OCI-LY7 (cell line): ENCODE data around the gene CFAP298. TPM values are rescaled to one million over a fixed set of nuclear protein-coding genes. Genes with fewer than 3 reads are reported as not detected.
"Not testable (repeated sequence)": the region's sequence is repeated elsewhere in the genome, so short reads cannot be mapped to it uniquely, and the experiment has no call there.

ENCODE experiments used
- BruUV-seq: library from RNA; stranded (reverse); fragments of 400-500 nt; replicated peaks from 2 replicates; lab custom pipeline; 2021; lab: Mats Ljungman, UMichigan
- CTCF ChIA-PET: fragments of 300-600 bp; sonication (Branson Sonifier 250); formaldehyde crosslinking; loops from one replicate; lab custom pipeline; 2022; ENCODE audit warnings: antibody characterized with exemption; ENCODE audit not compliant: unreplicated experiment; lab: Charles Lee
- POLR2A ChIA-PET: fragments of 300-600 bp; sonication (Branson Sonifier 250); formaldehyde crosslinking; loops from one replicate; lab custom pipeline; 2022; ENCODE audit warnings: antibody characterized with exemption; lab: Charles Lee
- DNase-seq: peaks from one replicate; pipeline ENCODE4 v3.0.0-alpha.2; 2015; ENCODE audit warnings: low spot score
- H2AFZ ChIP-seq: fragments of 200-600 bp; sonication (generic), shearing (Covaris generic); 2 replicates; pipeline ENCODE4 v1.6.1; 2014; ENCODE audit warnings: mild to moderate bottlenecking, antibody characterized with exemption, low read length, moderate library complexity
- H3K27ac ChIP-seq: fragments of 200-600 bp; sonication (generic); 2 replicates; pipeline ENCODE4 v1.5.1; 2014; ENCODE audit warnings: mixed run types, low read depth, mild to moderate bottlenecking, moderate library complexity, low read length, inconsistent platforms; ENCODE audit not compliant: poor library complexity, severe bottlenecking
- H3K36me3 ChIP-seq: fragments of 200-600 bp; sonication (generic); 2 replicates; pipeline ENCODE4 v1.6.1; 2014; ENCODE audit warnings: mild to moderate bottlenecking, antibody characterized with exemption, low read length, moderate library complexity, mixed read lengths; ENCODE audit not compliant: insufficient read depth
- H3K4me1 ChIP-seq: fragments of 200-600 bp; sonication (generic); 2 replicates; pipeline ENCODE4 v1.5.1; 2014; ENCODE audit warnings: mild to moderate bottlenecking, low read length; ENCODE audit not compliant: insufficient read depth, poor library complexity, severe bottlenecking
- H3K4me2 ChIP-seq: fragments of 200-600 bp; sonication (generic); 2 replicates; pipeline ENCODE4 v1.6.1; 2014; ENCODE audit warnings: mild to moderate bottlenecking, low read length
- H3K4me3 ChIP-seq: fragments of 200-600 bp; sonication (generic); 2 replicates; pipeline ENCODE4 v1.5.1; 2014; ENCODE audit warnings: mild to moderate bottlenecking, low read depth, low read length; ENCODE audit not compliant: poor library complexity, severe bottlenecking
- H3K79me2 ChIP-seq: fragments of 200-600 bp; sonication (generic); 2 replicates; pipeline ENCODE4 v1.6.1; 2016; ENCODE audit warnings: low read depth, mild to moderate bottlenecking, low read length, moderate library complexity, mixed read lengths; ENCODE audit not compliant: insufficient read depth
- H3K9me2 ChIP-seq: fragments of 200-600 bp; sonication (generic); 2 replicates; pipeline ENCODE4 v1.6.1; 2016; ENCODE audit warnings: mild to moderate bottlenecking, low read length, mixed read lengths; ENCODE audit not compliant: insufficient read depth
- H3K9me3 ChIP-seq: fragments of 200-600 bp; sonication (generic); 2 replicates; pipeline ENCODE4 v1.6.1; 2014; ENCODE audit warnings: mild to moderate bottlenecking, mixed run types, low read length, mixed read lengths
- H4K20me1 ChIP-seq: fragments of 200-600 bp; sonication (generic); 2 replicates; pipeline ENCODE4 v1.6.1; 2014; ENCODE audit warnings: mild to moderate bottlenecking, antibody characterized with exemption, low read length, moderate library complexity, mixed read lengths; ENCODE audit not compliant: insufficient read depth
- EZH2phosphoT487 ChIP-seq: fragments of 200-600 bp; sonication (generic); IDR thresholded peaks from 2 replicates; pipeline ENCODE4 v1.6.1; 2018; ENCODE audit warnings: low read depth, borderline replicate concordance, mild to moderate bottlenecking, mixed run types, antibody characterized with exemption, low read length, moderate library complexity, mixed read lengths
- intact Hi-C: fragments of 100-400 bp; cut with micrococcal nuclease; formaldehyde crosslinking; loops from one replicate; pipeline ENCODE4 v1.10.0; 2022; ENCODE audit not compliant: unreplicated experiment
- total RNA-seq, 2 experiments: library from RNA; depleted of rRNA in 1 of 2; stranded (reverse); fragments of >200 nt in 1 of 2; shearing (Covaris generic) in 1 of 2; gene quantifications; 2 replicates each; pipeline ENCODE4 v1.2.3, GENCODE V29; 2014 to 2022
- TF ChIP-seq, protein P1 (sequence below): fragments of 200-600 bp; sonication (generic); conservative IDR thresholded peaks from 2 replicates; pipeline ENCODE4 v1.5.1; 2014; ENCODE audit warnings: mild to moderate bottlenecking, antibody characterized with exemption, low read length, moderate library complexity, mixed read lengths

Gene CFAP298
- total RNA-seq, 2 experiments from 2014 or later = 43.6 to 64.2 TPM

DNA sequence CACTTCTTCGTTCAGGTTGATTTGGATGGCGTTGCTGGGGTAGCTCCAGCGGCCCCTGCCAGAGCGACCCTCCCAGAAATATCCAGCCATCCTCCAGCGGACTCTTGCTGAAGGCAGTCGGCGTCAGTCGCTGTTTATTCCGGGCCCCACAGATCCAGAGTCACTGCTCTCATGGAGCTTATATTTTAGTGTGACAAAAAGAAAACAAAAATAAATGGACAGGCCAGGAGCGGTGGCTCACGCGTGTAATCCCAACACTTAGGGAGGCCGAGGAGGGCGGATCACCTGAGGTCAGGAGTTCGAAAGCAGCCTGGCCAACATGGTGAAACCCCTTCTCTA lies 791 bp upstream of the CFAP298 start:
- H3K4me2 ChIP-seq = peak overlapping the region; percentile 96
- TF ChIP-seq, protein P1, sequence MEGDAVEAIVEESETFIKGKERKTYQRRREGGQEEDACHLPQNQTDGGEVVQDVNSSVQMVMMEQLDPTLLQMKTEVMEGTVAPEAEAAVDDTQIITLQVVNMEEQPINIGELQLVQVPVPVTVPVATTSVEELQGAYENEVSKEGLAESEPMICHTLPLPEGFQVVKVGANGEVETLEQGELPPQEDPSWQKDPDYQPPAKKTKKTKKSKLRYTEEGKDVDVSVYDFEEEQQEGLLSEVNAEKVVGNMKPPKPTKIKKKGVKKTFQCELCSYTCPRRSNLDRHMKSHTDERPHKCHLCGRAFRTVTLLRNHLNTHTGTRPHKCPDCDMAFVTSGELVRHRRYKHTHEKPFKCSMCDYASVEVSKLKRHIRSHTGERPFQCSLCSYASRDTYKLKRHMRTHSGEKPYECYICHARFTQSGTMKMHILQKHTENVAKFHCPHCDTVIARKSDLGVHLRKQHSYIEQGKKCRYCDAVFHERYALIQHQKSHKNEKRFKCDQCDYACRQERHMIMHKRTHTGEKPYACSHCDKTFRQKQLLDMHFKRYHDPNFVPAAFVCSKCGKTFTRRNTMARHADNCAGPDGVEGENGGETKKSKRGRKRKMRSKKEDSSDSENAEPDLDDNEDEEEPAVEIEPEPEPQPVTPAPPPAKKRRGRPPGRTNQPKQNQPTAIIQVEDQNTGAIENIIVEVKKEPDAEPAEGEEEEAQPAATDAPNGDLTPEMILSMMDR = no peak
- TF ChIP-seq EZH2phosphoT487 = no peak
- peaks cover 19% of the 10 kb centered on the region for H3K79me2 ChIP-seq
- intact Hi-C loops = loop anchor here (1.0 to 5.0 kb wide), 4 partner anchors 159 to 929 kb away; partner anchors contain the start of genes GART, MIS18A, SCAF4 and SON
- no peak for DNase-seq
- POLR2A ChIA-PET = interaction anchor here (0.5 to 1.1 kb wide), 4 partner anchors 13 to 1713 kb away, joined by 3 to 4 read pairs (median 3); no protein-coding TSS in a partner anchor
- H4K20me1 ChIP-seq = no peaks in the 10 kb centered on the region
- H3K9me2 ChIP-seq = no peaks in the 10 kb centered on the region
- peak overlapping the region; percentile 88 for H3K4me3 ChIP-seq
- H3K27ac ChIP-seq = peak overlapping the region; percentile 80
- peaks cover 10% of the 10 kb centered on the region for H3K4me1 ChIP-seq
- H3K36me3 ChIP-seq = peaks cover 19% of the 10 kb centered on the region
- CTCF ChIA-PET = no interaction called here
- H2AFZ ChIP-seq = peak overlapping the region; percentile 99
- TSS peak; percentile 87 for BruUV-seq
- H3K9me3 ChIP-seq = no peaks in the 10 kb centered on the region

- peaks cover 32% of the 10 kb centered on the region for H3K36me3 ChIP-seq
- H3K27ac ChIP-seq = peak overlapping the region; percentile 80
- peak overlapping the region; percentile 96 for H3K4me2 ChIP-seq
- ChIA-PET CTCF (no interaction called here), POLR2A (interaction anchor here (0.5 to 1.3 kb wide), 6 partner anchors 9 to 754 kb away, joined by 3 to 4 read pairs (median 3); no protein-coding TSS in a partner anchor)
- H3K4me3 ChIP-seq = peak overlapping the region; percentile 88
- peak overlapping the region; percentile 99 for H2AFZ ChIP-seq
- H3K9me3 ChIP-seq = no peaks in the 10 kb centered on the region
- peak; percentile 83 for DNase-seq
- TF ChIP-seq, protein P1 = no peak
- TF ChIP-seq EZH2phosphoT487 = no peak
- H4K20me1 ChIP-seq = no peaks in the 10 kb centered on the region
- intact Hi-C loops = loop anchor here (2.0 to 5.0 kb wide), 4 partner anchors 219 to 931 kb away; partner anchors contain the start of genes GART, MIS18A, SCAF4 and SON
- H3K9me2 ChIP-seq = no peaks in the 10 kb centered on the region
- peaks cover 10% of the 10 kb centered on the region for H3K4me1 ChIP-seq
- BruUV-seq = no TSS peak
- peaks cover 19% of the 10 kb centered on the region for H3K79me2 ChIP-seq
Observed at GRCh38 chr21:32611471-32611997, 643 bp downstream of the CFAP298 start.

DNA sequence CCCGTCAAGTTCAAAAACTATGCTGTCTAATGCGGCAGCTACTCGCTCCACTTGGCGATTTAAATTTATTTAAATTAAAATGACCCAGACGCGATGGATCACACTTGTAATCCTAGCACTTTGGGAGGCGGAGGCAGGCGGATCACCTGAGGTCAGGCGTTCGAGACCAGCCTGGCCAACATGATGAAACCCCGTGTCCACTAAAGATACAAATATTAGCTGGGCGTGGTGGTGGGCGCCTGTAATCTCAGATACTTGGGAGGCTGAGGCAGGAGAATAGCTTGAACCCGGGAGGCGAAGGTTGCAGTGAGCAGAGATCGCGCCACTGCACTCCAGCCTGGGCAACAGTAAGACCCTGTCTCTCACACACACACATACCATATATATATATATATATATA lies 1.2 kb downstream of the CFAP298 start:
- H3K9me2 ChIP-seq, CTCF ChIA-PET, H3K9me3 ChIP-seq, DNase-seq, H3K27ac ChIP-seq, BruUV-seq, H2AFZ ChIP-seq, H4K20me1 ChIP-seq: not testable (repeated sequence)
- peaks cover 19% of the 10 kb centered on the region for H3K79me2 ChIP-seq
- peak overlapping the region; percentile 67 for H3K4me2 ChIP-seq
- peak overlapping the region; percentile 88 for H3K4me3 ChIP-seq
- POLR2A ChIA-PET = interaction anchor here (0.5 to 0.6 kb wide), 2 partner anchors 218 to 755 kb away, joined by 3 read pairs; no protein-coding TSS in a partner anchor
- H3K4me1 ChIP-seq = peaks cover 10% of the 10 kb centered on the region
- intact Hi-C loops = loop anchor here (2.0 to 5.0 kb wide), 4 partner anchors 218 to 931 kb away; partner anchors contain the start of genes GART, MIS18A, SCAF4 and SON
- peaks cover 38% of the 10 kb centered on the region for H3K36me3 ChIP-seq
